A549 (cell line): Measurements from ENCODE around the gene OXNAD1. TPM values are rescaled to one million over a fixed set of nuclear protein-coding genes. Genes with fewer than 3 reads are reported as not detected.

Experiments used
- ATAC-seq, 2 experiments: fragments of 200-7000 bp in 1 of 2; fragments of >200 bp in 1 of 2; cut with Nextera tagmentation in 1 of 2; cut with Tn5 transposase in 1 of 2; 3 replicates each; pipeline versions ENCODE4 v1.8.0 to v1.9.1; 2018 to 2020; ENCODE audit warnings: mild to moderate bottlenecking in 1 of 2, moderate library complexity in 1 of 2
- CTCF ChIA-PET: fragments of 300-600 bp; sonication (Branson Sonifier 250); formaldehyde crosslinking; extraction: SDS; loops from one replicate; lab custom pipeline; 2021; ENCODE audit warnings: antibody characterized with exemption, inconsistent platforms; lab: Yijun Ruan, JAX
- POLR2A ChIA-PET: fragments of 350-600 bp; formaldehyde crosslinking; extraction: SDS; loops from one replicate; lab custom pipeline; 2021; ENCODE audit warnings: antibody characterized with exemption, inconsistent platforms; lab: Yijun Ruan, JAX
- DNase-seq, 2 experiments: peaks; one replicate each; pipeline versions ENCODE4 v3.0.0 to v3.0.0-alpha.2; 2011 to 2016; ENCODE audit warnings: low read depth in 1 of 2, low spot score in 1 of 2
- FAIRE-seq: peaks from 2 replicates; lab custom pipeline; 2011; peaks lifted over from hg19 to GRCh38; lab: Jason Lieb, UNC
- H3K27ac ChIP-seq, 2 experiments: fragments of >200 bp; sonication (Bioruptor Twin); formaldehyde crosslinking; 3 replicates each; pipeline ENCODE4 v1.5.1; 2016 to 2017
- H3K4me1 ChIP-seq: fragments of >200 bp; sonication (Bioruptor Twin); formaldehyde crosslinking; 3 replicates; pipeline ENCODE4 v1.6.1; 2016
- H3K4me2 ChIP-seq: fragments of >200 bp; sonication (Bioruptor Twin); formaldehyde crosslinking; 3 replicates; pipeline ENCODE4 v1.6.1; 2016
- H3K4me3 ChIP-seq: fragments of >200 bp; sonication (Bioruptor Twin); formaldehyde crosslinking; 3 replicates; pipeline ENCODE4 v1.5.1; 2016
- H3K9me3 ChIP-seq: fragments of >200 bp; sonication (Bioruptor Twin); formaldehyde crosslinking; 3 replicates; pipeline ENCODE4 v1.6.1; 2016
- BHLHE40 ChIP-seq: IDR thresholded peaks from 2 replicates; pipeline ENCODE4 v1.6.1; 2012; ENCODE audit warnings: low read depth, low read length, inconsistent platforms
- CEBPB ChIP-seq, 2 experiments: fragments of >200 bp in 1 of 2; sonication (Bioruptor Twin) in 1 of 2; formaldehyde crosslinking in 1 of 2; IDR thresholded peaks; 2 replicates each; pipeline ENCODE4 v1.6.1; 2012 to 2016
- CHD2 ChIP-seq: fragments of 150-350 bp; IDR thresholded peaks from 2 replicates; pipeline ENCODE4 v1.6.1; 2014; ENCODE audit warnings: low read length; ENCODE audit not compliant: partially characterized antibody
- EP300 ChIP-seq, 2 experiments: fragments of >200 bp; sonication (Bioruptor Twin); formaldehyde crosslinking; IDR thresholded peaks; 2 replicates in 1 of 2; 3 replicates in 1 of 2; pipeline ENCODE4 v1.6.1; 2016 to 2017
- ESRRA ChIP-seq: fragments of 150-350 bp; IDR thresholded peaks from 2 replicates; pipeline ENCODE4 v1.6.1; 2014; ENCODE audit warnings: mild to moderate bottlenecking, low read length, borderline replicate concordance
- FOSL2 ChIP-seq, 2 experiments: fragments of 450-650 bp in 1 of 2; fragments of >200 bp in 1 of 2; sonication (Bioruptor Twin) in 1 of 2; formaldehyde crosslinking; IDR thresholded peaks; 2 replicates each; pipeline versions ENCODE4 v1.5.0 to v1.6.1; 2016 to 2020; ENCODE audit warnings: mild to moderate bottlenecking in 1 of 2, moderate library complexity in 1 of 2
- FOXS1 ChIP-seq: fragments of 250-450 bp; sonication (Bioruptor Pico); IDR thresholded peaks from 2 replicates; pipeline ENCODE4 v1.5.0; 2020; ENCODE audit warnings: mild to moderate bottlenecking, moderate library complexity
- GATA3 ChIP-seq: IDR thresholded peaks from 2 replicates; pipeline ENCODE4 v1.6.1; 2012; ENCODE audit warnings: borderline replicate concordance
- HEYL ChIP-seq: fragments of 250-450 bp; sonication (Bioruptor Pico); IDR thresholded peaks from 2 replicates; pipeline ENCODE4 v1.8.0; 2021; ENCODE audit warnings: mild to moderate bottlenecking, moderate library complexity
- HOXB5 ChIP-seq: fragments of 250-450 bp; sonication (Bioruptor Pico); IDR thresholded peaks from 2 replicates; pipeline ENCODE4 v1.5.0; 2020; ENCODE audit warnings: mild to moderate bottlenecking, moderate library complexity
- JUN ChIP-seq, 2 experiments: fragments of >200 bp; sonication (Bioruptor Twin); formaldehyde crosslinking; IDR thresholded peaks; 2 replicates in 1 of 2; 3 replicates in 1 of 2; pipeline ENCODE4 v1.6.1; 2016 to 2017
- JUNB ChIP-seq: fragments of >200 bp; sonication (Bioruptor Twin); formaldehyde crosslinking; IDR thresholded peaks from 2 replicates; pipeline ENCODE4 v1.6.1; 2016
- MAZ ChIP-seq: fragments of 150-350 bp; IDR thresholded peaks from 2 replicates; pipeline ENCODE4 v1.6.1; 2014; ENCODE audit warnings: antibody characterized with exemption, low read depth, low read length, borderline replicate concordance
- NPAS2 ChIP-seq: fragments of 250-450 bp; sonication (Bioruptor Pico); IDR thresholded peaks from 2 replicates; pipeline ENCODE4 v1.8.0; 2022; ENCODE audit warnings: mild to moderate bottlenecking, moderate library complexity, borderline replicate concordance
- POLR2A ChIP-seq: IDR thresholded peaks from 2 replicates; pipeline ENCODE4 v1.6.1; 2012; ENCODE audit warnings: mild to moderate bottlenecking, low read length
- RAD21 ChIP-seq, 2 experiments: fragments of >200 bp in 1 of 2; sonication (Bioruptor Twin) in 1 of 2; formaldehyde crosslinking in 1 of 2; IDR thresholded peaks in 1 of 2; conservative IDR thresholded peaks in 1 of 2; 2 replicates in 1 of 2; 3 replicates in 1 of 2; pipeline ENCODE4 v1.6.1; 2012 to 2018; ENCODE audit warnings: inconsistent platforms in 1 of 2
- TFCP2L1 ChIP-seq: fragments of 250-450 bp; sonication (Bioruptor Pico); IDR thresholded peaks from 2 replicates; pipeline ENCODE4 v1.5.0; 2021; ENCODE audit warnings: mild to moderate bottlenecking
- TP53 ChIP-seq: fragments of 250-450 bp; sonication (Bioruptor Pico); IDR thresholded peaks from 2 replicates; pipeline ENCODE4 v1.5.0; 2021; ENCODE audit warnings: mild to moderate bottlenecking, moderate library complexity
- ZC3H11A ChIP-seq: fragments of 450-650 bp; IDR thresholded peaks from 2 replicates; pipeline ENCODE4 v1.6.1; 2014; ENCODE audit warnings: antibody characterized with exemption, mild to moderate bottlenecking
- WGBS: methylation state at CpG from one replicate; pipeline ENCODE4 v1.1.6; 2017; ENCODE audit errors: missing lambda C conversion rate; 5-methylcytosine and 5-hydroxymethylcytosine counted together
- polyA plus RNA-seq, 4 experiments: library from polyadenylated mRNA; depleted of rRNA in 3 of 4; stranded (reverse); fragments of >200 nt; fragmentation: RNase III in 1 of 4; extraction: RNeasy Plus Mini Kit Qiagen cat#74134 plus additional on column Dnase treatment in 1 of 4; gene quantifications; 2 replicates in 3 of 4; 3 replicates in 1 of 4; pipeline ENCODE4 v1.2.3, GENCODE V29; 2011 to 2017
- TF ChIP-seq, protein P1 (sequence below): fragments of >200 bp; sonication (Bioruptor Twin); formaldehyde crosslinking; IDR thresholded peaks from 3 replicates; pipeline ENCODE4 v1.6.1; 2016
- TF ChIP-seq, protein P2 (sequence below): fragments of >200 bp; sonication (Bioruptor Twin); formaldehyde crosslinking; IDR thresholded peaks from 2 replicates; pipeline ENCODE4 v1.6.1; 2016
- TF ChIP-seq, protein P3 (sequence below): fragments of 450-650 bp; IDR thresholded peaks from 2 replicates; pipeline ENCODE4 v1.6.1; 2014; ENCODE audit warnings: antibody characterized with exemption
- TF ChIP-seq, protein P4 (sequence below): fragments of 250-450 bp; sonication (Bioruptor Pico); IDR thresholded peaks from 2 replicates; pipeline ENCODE4 v1.5.0; 2021; ENCODE audit warnings: mild to moderate bottlenecking, moderate library complexity, borderline replicate concordance
- TF ChIP-seq, protein P5 (sequence below): fragments of 250-450 bp; sonication (Bioruptor Pico); IDR thresholded peaks from 2 replicates; pipeline ENCODE4 v1.5.0; 2020; ENCODE audit warnings: low read depth, mild to moderate bottlenecking, moderate library complexity

Gene OXNAD1
- polyA plus RNA-seq, 2 of the 4 experiments (the other 2 are of a cell fraction) = 8.8 to 25.9 TPM

DNA sequence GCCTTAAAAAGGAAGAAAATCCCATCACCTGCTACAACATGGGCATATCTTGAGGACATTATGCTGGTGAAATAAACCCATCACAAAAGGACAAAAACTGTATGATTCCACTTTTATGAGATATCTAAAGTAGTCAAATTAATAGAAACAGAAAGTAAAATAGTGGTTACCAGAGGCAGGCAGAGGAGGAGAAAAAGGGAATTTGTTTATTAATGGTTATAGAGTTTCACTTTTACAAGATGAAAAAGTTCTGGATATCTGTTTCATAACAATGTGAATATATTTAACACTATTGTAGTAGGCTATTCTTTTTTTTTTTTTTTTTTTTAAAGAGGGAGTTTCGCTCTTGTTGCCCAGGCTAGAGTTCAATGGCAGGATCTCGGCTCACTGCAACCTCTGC is 40.7 kb upstream of the OXNAD1 start:
- Histone ChIP-seq H3K4me2 (no peak overlapping the region), H3K27ac (no peak overlapping the region), H3K9me3 (no peaks in the 10 kb centered on the region), H3K4me3 (no peak overlapping the region), H3K4me1 (no peaks in the 10 kb centered on the region)
- no peak for DNase-seq
- FAIRE-seq = no peak
- POLR2A ChIA-PET = no interaction called here
- CTCF ChIA-PET = no interaction called here
- ATAC-seq = no peak
- WGBS = 89% methylated on average over 2 of the region's 2 CpGs
- TF ChIP-seq JUN (IDR thresholded peaks at IDR 0.05) (no peak), GATA3 (no peak), EP300 (IDR thresholded peaks at IDR 0.05) (no peak), ESRRA (no peak), TP53 (no peak), HEYL (CRISPR knock-in tag) (no peak), FOXS1 (no peak)
- TF ChIP-seq, protein P1, sequence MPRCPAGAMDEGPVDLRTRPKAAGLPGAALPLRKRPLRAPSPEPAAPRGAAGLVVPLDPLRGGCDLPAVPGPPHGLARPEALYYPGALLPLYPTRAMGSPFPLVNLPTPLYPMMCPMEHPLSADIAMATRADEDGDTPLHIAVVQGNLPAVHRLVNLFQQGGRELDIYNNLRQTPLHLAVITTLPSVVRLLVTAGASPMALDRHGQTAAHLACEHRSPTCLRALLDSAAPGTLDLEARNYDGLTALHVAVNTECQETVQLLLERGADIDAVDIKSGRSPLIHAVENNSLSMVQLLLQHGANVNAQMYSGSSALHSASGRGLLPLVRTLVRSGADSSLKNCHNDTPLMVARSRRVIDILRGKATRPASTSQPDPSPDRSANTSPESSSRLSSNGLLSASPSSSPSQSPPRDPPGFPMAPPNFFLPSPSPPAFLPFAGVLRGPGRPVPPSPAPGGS = no peak
- TF ChIP-seq, all 56 proteins: peak for 0

DNA sequence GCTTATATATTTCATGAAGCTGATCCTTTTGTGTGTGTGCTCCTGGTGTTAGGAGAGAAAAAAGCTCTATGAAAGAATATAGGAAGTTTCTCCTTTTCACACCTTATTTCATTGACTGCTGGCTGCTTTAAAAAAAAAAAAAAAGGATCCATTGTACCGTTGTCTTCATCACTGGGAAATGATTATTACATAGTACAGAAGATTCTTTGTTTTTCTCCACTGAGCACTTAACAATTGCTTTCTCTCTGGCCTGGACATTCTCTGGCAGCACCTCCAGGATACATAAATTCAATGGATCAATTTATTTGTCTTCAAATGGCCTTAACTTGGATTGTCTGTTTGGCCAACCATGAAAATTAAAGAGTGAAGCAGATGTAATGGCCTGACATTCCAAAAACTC is 37.4 kb upstream of the OXNAD1 start:
- Histone ChIP-seq H3K4me2 (no peak overlapping the region), H3K27ac (no peak overlapping the region)
- CTCF ChIA-PET = interaction anchor here (0.7 to 2.3 kb wide), 2 partner anchors 15 to 30 kb away, joined by 3 to 11 read pairs; no protein-coding TSS in a partner anchor
- POLR2A ChIA-PET = no interaction called here
- 12% methylated on average over 1 of the region's 1 CpG for WGBS
- ATAC-seq = no peak
- TF ChIP-seq ZC3H11A = no peak
- no peak for TF ChIP-seq POLR2A
- no peak for TF ChIP-seq HOXB5 (CRISPR knock-in tag)
- TF ChIP-seq JUNB = no peak
- TF ChIP-seq JUN (IDR thresholded peaks at IDR 0.05) = no peak
- no peak for TF ChIP-seq MAZ
- TF ChIP-seq, protein P2, sequence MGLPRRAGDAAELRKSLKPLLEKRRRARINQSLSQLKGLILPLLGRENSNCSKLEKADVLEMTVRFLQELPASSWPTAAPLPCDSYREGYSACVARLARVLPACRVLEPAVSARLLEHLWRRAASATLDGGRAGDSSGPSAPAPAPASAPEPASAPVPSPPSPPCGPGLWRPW = no peak
- no peak for TF ChIP-seq ESRRA
- TF ChIP-seq, protein P3, sequence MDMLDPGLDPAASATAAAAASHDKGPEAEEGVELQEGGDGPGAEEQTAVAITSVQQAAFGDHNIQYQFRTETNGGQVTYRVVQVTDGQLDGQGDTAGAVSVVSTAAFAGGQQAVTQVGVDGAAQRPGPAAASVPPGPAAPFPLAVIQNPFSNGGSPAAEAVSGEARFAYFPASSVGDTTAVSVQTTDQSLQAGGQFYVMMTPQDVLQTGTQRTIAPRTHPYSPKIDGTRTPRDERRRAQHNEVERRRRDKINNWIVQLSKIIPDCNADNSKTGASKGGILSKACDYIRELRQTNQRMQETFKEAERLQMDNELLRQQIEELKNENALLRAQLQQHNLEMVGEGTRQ = no peak
- TF ChIP-seq BHLHE40 = no peak
- TF ChIP-seq CHD2 = no peak
- TF ChIP-seq, protein P4, sequence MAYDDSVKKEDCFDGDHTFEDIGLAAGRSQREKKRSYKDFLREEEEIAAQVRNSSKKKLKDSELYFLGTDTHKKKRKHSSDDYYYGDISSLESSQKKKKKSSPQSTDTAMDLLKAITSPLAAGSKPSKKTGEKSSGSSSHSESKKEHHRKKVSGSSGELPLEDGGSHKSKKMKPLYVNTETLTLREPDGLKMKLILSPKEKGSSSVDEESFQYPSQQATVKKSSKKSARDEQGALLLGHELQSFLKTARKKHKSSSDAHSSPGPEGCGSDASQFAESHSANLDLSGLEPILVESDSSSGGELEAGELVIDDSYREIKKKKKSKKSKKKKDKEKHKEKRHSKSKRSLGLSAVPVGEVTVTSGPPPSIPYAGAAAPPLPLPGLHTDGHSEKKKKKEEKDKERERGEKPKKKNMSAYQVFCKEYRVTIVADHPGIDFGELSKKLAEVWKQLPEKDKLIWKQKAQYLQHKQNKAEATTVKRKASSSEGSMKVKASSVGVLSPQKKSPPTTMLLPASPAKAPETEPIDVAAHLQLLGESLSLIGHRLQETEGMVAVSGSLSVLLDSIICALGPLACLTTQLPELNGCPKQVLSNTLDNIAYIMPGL = no peak
- no peak for TF ChIP-seq RAD21 (conservative IDR thresholded peaks at IDR 0.05 in 1 of 2, IDR thresholded peaks at IDR 0.05 in 1 of 2)
- TF ChIP-seq FOSL2 (IDR thresholded peaks at IDR 0.05) = no peak
- TF ChIP-seq FOSL2 (CRISPR knock-in tag; IDR thresholded peaks at IDR 0.05) = no peak
- no peak for TF ChIP-seq TFCP2L1 (CRISPR knock-in tag)
- no peak for TF ChIP-seq CEBPB (IDR thresholded peaks at IDR 0.05)
- TF ChIP-seq NPAS2 (CRISPR knock-in tag) = no peak
- TF ChIP-seq, protein P5, sequence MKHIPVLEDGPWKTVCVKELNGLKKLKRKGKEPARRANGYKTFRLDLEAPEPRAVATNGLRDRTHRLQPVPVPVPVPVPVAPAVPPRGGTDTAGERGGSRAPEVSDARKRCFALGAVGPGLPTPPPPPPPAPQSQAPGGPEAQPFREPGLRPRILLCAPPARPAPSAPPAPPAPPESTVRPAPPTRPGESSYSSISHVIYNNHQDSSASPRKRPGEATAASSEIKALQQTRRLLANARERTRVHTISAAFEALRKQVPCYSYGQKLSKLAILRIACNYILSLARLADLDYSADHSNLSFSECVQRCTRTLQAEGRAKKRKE (CRISPR knock-in tag) = no peak
- TF ChIP-seq, all 56 proteins: peak for 0
- FAIRE-seq (no peak), DNase-seq (no peak)
- Histone ChIP-seq H3K4me3 (no peak overlapping the region), H3K9me3 (no peaks in the 10 kb centered on the region), H3K4me1 (no peaks in the 10 kb centered on the region)
